HG03045 (cell line): ENCODE results near the gene TMF1.

Experiments
- ATAC-seq: cut with Tn5 transposase; IDR thresholded peaks from one replicate; pipeline ENCODE4 v1.9.1; 2021; ENCODE audit warnings: mild to moderate bottlenecking, moderate library complexity; ENCODE audit not compliant: unreplicated experiment

The TMF1 gene

DNA sequence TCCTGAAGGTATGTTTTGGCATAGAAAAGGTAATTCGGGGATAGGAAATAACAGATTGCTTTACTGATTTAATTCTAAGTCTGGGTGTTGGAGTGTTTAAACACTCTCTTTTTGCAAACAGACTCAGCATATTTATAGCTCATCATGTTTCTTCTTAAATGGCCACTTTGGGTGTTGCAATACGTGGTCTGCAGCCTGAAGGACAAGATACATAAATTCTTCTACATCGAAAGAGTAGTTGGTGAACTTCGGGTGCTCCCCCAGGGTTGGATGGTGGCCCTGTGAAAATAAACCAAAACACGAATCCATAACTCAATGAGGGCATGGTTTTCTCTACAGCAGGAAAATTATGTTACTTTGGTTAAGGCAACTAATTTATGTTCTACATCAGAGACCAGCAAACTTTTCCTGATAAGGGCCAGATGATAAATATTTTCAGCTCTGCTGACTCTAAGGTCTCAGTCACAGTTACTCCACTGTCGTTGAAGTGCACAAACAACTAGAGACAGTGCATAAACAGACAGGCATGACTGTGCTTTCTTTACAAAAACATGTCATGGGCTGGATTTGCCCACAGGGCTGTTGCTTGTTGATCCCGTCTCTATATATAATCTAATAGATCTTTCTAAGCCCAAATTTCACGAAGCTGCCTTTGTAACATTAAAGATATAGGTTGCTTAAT, 74.5 kb downstream of the TMF1 start:
- no peak for ATAC-seq

DNA sequence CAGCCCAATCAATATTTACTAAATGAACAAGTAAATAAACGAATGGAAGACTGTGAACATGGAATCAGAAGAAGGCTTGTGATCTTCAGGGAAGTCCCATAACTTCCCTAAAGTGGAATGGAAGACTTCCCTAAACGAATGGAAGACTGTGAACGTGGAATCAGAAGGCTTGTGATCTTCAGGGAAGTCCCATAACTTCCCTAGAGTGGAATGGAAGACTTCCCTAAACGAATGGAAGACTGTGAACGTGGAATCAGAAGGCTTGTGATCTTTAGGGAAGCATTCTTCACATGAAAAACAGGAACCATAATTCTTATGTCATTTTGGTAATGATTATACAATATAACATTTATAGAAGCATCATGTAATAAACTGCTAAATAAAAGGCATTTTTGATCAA, 77.4 kb downstream of the TMF1 start:
- no peak for ATAC-seq

DNA sequence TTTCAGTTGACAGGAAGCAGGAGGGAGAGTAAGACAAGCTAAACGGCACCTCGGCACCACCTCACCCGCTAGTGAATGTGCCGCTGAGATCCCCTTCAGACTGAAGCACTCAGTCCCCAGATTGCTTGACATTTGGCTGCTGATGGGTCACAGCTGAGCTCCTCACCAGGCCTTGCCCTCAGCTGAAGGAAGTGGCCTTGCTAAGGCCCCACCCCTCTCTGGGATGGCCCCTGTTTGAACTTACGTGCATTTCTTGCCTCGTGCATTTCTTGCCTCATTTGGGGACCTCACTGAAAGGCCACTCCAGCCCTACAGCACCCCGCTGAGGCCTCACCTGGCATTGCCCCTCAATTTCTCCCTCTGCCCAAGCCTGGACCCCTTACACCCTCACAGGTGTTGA, 78.5 kb downstream of the TMF1 start:
- ATAC-seq = no peak

DNA sequence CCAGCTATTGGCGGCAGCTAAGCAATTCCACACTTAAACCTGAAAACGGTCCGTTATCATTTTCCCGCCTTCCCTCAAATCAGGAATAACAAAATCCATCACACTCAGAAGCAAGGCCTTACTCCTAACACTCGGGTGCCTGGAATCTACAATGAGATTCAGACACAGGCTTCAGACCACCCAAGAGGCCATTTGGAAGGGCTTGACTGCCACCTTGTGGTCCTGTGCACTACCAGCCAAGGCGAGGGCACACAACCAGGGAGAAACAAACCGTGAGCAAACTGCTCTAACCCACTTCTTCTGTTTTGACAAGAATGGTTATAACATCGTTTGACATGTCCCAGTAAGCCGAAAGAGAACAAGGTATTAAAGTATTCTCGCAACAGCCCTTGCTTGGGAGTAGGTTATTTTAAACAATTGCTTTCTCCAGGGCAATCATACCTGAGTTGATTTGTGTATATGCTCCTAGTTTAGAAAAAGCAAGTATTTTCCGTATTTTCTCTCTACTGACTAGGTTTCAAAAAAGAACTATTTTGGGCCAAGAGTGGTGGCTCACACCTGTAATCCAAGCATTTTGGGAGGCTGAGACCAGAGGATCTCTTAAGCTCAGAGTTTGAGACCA, 79.7 kb downstream of the TMF1 start:
- no peak for ATAC-seq
